GM21381 (cell line): ENCODE measurements around the gene BPIFB3.

Source experiments
- ATAC-seq: cut with Tn5 transposase; IDR thresholded peaks from one replicate; pipeline ENCODE4 v1.9.1; 2021; ENCODE audit warnings: mild to moderate bottlenecking, moderate library complexity; ENCODE audit not compliant: unreplicated experiment

BPIFB3 gene

DNA sequence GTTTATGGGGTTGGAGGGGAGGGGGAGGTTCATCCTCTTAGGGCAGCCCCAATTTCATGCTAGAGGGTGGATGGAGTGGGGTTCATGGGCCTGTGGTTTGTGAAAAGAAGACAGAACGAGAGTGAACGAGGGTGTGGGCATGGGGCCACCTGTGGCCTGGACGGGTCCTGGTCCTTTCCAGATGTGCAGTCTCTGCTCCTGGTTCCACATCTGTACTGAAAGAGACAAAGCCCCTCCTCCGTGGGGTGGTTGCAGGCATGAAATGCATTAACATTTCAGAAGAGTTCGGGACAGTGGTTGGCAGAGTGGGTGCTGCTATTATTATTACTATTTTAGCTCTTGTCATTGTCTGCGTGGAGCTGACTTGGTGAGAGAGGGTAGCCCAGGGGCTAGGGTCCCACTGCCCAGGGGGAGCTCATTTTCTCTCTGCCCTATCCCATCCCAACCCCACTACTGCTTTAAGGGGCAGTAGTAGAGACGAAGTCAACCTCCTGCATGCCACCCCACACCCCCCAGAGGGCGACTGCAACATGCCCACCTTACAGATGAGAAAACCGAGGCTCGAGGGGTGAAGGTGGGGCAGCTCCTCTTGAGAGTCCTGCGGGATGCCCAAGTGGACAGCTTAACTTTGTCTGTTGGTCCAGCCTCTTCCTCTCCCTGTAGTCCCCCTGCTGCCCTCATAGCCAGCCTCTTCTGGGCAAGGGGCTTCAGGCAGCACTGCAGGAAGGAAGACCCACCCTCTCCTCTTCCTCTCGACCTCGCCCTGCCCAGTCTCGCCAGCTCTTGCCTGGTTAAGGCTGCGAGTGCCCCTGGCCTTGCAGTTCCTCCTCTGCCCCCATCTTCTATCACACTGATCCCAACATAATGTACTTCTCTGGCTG lies 37.8 kb upstream of the BPIFB3 start:
- ATAC-seq, result no peak

DNA sequence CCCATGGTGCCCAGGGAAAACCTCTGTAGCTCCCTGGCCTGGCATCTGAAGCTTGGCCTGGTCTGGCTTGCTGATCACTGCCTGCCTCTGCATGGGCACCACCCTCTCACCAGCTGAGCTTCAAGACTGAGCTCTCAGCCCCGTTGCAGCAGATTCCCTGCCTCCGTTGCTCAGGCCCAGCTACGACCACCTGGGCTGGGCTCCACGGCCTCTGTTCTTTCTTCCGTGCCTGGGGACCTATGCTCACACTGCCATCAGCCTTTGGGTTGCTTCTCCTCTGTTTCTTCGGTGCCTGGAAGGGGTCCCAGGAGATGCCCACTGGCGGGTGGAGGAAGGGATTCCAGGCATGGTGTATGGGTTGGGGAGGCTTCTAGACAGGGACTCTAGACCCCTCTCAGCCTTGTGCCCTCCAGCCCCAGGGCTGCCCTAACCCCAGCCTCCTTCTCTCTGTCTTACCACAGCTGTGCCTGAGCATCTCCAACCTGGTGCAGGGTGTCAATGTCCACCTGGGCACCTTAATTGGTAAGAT lies 37.1 kb upstream of the BPIFB3 start:
- ATAC-seq, result no peak

DNA sequence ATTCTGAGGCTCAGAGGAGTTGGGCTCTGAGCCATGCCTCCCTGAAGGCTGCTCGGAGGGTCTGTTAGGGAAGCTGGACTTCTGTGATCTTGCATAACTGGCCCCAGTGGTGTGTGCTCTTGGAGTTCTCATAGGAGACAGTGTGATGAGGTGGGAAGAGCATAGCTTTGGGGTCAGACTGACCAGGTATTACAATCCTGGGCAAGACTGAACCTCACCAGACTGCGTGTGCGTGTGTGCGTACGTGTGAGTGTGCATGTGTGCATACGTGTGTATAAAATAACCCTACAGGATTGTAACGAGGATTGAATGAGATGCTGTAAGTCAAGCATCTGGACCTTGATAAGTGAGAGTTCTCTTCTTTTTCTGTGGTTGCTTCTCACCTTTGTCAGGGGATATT lies 36.2 kb upstream of the BPIFB3 start:
- ATAC-seq, result no peak

DNA sequence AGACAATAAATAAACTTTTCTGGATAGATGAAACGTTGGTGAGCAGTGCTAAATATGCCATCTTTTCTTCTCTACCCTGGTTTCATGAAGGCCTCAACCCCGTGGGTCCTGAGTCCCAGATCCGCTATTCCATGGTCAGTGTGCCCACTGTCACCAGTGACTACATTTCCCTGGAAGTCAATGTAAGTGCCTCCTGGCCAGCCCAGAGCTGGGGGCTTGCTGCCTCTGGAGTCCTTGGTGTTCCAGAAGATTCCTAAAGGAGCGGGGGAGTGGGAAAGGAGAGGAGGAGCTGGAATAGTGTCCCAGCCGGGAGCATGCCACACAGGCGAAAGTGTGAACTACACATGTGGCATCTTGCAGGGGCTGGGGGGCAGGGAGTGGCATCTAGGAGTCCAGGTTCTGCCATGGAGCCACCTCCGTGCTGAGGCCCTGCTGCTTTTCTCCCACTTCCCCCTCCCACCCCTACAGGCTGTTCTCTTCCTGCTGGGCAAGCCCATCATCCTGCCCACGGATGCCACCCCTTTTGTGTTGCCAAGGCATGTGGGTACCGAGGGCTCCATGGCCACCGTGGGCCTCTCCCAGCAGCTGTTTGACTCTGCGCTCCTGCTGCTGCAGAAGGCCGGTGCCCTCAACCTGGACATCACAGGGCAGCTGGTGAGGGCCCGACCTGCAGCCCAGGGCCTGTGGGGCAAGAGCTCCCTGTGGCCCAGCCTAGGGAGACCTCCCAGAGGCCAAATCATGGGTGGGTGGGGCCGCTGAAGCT lies 35.4 kb upstream of the BPIFB3 start:
- no peak for ATAC-seq

DNA sequence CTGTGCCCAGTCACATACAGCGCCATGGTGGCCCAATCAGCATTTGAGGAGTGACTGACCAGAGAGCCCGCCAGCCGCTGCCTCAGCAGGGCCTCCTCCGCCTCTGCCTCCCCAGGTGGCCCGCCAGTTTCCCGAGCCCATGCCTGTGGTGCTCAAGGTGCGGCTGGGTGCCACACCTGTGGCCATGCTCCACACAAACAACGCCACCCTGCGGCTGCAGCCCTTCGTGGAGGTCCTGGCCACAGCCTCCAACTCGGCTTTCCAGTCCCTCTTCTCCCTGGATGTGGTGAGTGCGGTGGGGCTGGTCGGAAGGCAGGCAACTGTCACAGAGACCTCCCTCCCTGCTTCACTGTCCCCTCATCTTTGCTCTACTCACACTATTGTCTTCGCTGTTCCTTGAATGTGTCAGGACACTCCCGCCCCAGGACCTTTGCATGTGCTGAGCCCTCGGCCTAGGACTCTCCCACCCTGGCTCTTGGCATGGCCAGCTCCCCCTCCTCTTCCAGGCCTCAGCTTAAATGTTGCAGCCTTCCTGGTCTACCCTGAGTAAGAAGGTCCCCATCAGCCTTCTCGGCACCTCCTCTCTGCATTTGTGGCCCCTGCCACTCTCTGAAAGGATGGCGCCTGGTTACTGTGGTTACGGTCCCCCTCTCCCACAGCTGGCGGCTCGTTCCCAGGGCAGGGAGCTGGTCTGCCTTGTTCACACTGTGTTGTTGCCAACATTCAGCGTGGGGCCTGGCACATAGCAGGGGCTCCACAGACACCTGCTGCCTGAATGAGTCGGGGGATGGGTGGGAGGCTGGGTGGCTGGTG lies 34.0 kb upstream of the BPIFB3 start:
- ATAC-seq, result no peak

DNA sequence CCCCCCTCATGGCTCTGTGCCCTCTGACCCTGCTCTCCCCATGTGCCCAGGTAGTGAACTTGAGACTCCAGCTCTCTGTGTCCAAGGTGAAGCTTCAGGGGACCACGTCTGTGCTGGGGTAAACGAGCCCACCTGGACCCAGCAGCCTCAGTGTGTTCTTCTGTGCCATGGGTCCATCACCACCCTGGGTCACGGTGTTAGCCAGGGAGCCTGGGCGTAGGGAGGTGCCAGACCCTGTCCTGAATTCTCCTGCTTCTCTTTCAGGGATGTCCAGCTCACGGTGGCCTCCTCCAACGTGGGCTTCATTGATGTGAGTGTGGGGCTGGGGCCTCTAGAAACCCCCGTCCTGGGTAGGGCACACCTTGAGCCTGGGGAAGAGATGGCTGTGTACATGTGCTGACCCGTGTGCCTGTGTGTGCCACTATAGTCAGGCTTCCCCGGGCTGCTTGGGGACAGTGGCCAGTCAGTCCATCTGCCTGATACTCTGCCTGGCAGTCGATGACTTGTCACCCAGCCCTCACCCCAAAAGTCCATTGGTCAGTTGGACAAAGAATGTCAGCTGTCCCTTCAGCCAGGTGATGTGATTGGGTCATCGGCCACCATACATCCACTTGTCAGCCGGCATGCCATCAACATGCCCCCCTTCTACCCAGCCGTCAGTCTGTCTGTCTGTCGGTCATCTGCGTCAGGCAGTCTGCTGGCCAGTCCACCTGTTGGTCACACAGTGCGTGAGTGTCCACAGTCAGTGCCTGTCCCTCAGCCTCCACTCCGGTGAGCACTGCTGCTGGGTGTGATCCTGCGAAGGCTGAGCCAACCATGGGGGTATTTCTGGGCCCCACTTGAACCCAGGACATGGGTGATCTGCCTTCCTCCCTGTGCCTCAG lies 33.2 kb upstream of the BPIFB3 start:
- no peak for ATAC-seq

DNA sequence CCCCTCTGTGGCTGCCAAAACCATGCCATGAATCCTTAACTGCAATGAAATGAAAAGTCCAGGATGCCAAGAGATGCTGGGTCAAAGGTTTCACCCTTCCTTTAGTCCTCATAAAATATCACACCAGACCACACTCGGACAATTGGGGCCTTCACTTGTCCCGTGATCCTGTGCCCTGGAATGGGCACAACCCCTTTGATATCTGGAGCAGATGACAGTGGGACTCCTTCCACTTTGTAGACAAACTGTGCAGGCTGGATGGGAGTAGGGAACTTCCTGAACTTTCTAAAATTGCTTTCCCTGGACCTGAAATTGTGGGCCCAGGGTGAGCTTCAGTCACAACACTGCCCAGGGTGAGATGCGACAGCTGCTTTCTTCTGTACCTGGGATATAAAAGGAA lies 31.8 kb upstream of the BPIFB3 start:
- ATAC-seq, result no peak

DNA sequence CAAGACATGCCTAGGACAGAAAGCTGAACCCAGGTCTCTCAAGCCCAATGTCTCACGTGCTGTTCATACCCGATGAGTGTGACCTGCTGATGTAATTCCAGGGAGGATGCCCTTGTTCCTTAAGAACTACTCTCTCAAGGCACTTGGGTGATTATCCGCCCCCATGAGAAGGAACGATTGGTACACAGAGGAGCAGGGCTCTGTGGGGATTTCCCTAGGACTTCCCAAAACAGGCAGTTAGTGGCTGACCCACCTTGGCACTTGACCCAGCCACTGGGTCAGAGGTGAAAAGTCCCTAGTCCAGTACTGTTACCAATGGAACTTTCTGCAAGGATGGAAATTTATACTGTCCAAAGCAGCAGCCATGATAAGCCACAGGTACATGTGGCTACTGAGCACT lies 31.4 kb upstream of the BPIFB3 start:
- no peak for ATAC-seq

DNA sequence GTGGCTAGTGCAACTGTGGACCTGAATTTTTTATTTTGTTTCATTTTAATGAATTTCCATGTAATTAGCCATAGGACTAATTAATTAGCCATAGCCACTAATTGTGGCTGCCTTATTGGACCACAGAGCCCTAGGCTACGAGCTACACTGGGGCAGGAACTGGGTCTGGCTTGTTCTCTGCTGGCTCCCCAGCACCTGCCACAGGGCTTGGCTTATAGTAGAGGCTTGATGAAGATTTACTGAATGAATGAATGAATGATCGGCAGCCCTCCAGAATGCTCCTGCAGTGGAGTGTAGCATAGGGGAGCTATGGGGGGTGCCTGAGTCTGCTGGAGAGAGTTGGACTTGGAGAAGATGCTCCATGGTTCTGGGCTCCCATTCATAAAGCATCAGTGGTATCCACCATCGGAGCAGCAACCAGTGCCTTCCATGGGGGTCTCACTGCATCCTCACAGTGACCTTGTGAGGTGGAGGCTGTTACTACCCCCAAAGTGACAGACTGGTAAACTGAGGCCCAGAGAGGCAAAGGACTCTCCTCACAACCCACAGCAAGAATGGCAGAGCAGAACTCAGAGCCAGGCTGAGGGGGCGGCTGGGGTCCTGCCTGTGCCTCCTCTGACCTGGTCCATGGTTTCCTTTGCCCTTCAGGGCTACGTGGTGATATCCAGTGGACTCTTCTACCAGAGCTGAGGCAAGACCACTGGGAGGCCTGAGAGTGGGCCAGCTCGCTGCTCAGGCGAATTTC lies 30.8 kb upstream of the BPIFB3 start:
- no peak for ATAC-seq

DNA sequence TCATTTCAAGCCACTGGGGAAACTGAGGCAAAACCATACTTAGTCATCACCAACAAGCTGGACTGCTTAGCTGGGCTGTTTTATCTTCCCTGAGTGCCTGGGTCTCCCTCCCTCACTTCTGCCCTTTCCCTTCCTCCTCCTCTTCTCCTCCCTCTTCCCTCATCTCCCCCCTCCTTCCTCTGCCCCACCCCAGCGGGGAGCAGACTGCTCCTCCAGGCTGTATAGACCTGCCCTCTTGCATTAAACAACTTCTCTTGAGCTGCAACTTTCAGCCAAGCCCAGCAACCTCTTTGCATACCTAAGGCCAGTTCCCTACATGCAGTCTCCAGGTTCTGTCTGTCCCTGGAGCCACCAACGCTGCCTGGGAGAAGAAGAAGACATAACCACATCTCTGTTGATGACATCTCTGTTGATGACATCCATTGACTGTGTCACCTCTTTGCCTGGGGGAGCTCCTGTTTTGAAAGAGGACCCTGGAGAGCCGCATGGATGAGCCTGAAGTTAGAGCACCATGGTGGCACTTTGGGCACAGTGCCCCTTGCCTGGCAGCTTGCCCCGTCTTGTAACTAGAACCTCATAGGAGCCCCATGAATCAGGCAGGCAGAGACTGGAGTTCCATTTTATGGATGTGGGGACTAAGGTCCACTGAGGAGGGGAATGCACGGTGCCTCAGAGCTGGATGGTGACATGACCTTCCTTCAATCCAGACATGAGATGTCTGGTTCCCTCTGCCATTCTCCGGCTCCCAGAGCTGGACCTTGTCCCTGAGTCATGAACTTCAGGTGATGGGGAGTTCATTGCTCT lies 30.1 kb upstream of the BPIFB3 start:
- no peak for ATAC-seq

DNA sequence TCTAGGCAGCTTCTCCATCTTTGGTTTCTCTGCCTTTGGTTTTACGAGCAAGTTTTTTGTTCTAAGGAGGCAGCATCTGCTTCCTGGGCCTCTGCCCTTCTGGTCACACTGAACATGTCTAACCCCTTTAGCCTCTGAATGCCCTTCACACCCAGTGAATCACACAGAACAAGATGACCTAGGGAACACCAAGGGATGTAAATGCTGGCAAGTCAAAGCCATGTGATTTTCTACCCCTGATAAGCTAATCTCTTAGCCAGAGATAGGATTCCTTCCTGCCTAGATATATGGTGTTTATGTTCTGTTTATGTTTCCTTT lies 29.5 kb upstream of the BPIFB3 start:
- ATAC-seq, result no peak

DNA sequence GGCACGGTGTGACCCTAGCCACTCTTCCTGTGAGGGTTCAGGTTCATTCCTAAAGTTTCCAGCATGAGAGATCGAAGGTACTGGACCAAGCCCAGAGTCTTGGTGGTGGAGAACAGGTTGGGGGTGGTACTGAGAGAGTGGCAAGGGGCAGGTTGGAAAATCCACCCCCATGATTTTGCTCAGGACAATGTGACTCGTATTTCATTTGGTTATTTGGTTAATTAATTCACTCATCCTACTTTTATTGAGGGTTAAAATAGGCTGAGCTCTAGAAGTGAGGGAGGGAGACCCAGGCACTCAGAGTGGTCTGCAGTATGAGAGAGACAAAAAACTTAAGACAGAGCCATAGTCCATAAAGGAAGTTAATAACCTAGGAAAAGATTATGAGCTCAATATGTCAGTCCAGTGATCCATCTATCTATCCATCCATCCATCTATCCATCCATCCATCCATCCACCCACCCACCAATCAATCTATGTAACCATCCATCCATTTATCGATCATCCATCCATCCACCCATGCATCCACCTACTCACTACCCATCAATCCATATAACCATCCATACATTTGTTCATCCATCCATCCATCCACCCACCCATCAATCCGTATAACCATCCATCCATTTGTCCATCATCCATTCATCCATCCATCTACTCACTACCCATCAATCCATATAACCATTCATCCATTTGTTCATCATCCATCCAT lies 28.9 kb upstream of the BPIFB3 start:
- ATAC-seq, result no peak

DNA sequence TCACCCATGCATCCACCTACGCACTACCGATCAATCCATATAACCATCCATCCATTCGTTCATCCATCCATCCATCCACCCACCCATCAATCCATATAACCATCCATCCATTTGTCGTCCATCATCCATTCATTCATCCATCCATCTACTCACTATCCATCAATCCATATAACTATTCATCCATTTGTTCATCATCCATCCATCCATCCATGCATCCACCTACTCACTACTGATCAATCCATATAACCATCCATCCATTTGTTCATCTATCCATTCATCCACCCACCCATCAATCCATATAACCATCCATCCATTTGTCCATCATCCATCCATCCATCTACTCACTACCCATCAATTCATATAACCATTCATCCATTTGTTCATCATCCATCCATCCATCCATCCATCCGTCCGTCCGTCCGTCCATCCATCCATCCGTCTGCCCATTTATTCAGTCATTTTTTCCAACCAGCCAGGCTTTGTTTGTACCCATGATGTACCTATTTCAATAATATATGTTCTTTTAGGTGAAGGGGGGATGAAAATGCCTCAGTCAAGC lies 28.3 kb upstream of the BPIFB3 start:
- ATAC-seq, result no peak

DNA sequence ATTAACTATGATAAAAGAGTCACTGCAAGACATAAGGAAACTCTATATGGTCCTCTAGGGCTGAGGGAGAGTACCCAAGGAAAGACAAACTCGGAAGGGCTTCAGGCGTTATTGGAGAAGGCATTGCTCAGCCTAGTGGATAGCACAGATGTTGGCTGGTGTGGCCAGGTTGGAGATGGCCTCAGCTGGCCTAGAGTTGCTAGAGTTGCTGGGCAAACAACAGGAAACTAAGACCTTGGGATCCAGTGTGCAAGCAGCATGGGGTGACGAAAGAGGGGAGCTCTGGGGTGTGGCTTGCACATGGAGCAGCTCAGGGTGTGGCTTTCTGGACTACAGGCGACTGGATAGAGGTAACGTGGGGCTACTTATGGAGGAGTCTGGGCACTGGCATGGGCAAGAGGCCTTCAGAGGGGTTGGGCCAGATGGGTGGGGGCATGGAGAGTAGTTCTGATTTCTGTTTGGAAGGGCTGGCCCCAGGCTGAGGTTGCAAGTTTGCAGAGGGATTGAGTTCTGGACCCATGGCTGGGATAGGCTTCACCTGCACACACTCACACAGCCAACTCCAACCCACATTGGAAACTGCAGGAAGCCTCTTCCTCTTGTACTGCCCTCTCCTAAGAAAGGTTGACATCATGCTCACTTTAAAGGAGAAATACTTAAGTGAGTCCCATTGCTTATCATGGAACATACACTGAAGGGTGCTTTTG lies 27.5 kb upstream of the BPIFB3 start:
- no peak for ATAC-seq

DNA sequence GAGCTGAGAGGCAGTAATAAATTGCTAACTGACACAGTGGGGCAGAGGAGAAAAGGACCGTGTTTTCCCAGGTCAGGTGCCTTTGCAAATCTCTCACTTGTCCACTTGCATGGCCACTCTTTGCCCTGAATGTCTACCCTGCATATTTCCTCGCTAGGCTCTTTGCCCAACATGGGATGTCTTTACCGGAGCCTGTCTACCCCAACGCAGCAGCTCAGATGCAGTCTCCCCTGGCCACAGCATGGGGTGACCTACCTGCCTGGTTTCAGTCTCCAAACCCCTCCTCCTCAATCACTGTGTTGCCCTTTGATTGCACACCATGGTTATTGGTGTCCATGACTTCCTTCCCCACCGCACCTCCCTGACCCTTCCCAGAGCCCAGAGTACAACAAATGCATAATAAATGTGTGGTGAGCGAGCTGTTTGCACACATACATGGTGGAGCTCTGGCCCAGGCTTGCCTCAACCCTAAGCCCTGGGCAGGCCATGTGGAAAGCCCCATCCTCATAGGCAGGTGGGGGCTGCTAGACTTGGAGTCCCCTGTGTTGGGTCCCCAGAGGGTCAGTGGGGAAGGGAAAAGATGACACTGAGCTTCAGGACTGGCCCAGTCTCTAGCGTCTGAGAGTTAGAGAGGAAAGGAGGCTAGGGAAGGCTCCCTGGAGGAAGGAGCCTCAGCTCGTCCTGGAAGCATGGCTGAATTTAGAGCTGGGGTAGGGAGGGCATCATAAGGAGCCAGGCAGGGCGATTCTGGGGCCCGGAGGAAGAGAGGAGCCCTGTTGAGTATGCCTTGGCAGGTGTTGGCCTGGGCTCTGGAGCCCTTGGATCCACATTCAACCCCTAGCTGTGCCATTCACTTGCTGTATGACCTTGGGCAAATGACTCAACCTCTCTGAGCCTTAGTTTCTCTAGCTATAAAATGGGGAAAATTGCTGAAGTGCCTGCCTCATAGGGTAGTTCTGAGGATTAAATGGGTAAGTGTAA lies 26.6 kb upstream of the BPIFB3 start:
- no peak for ATAC-seq
